ENCODE measurements around the gene FAM53B.

GRCh38 chr10:124681626-124682552 lies 62.3 kb downstream of the FAM53B start:
- TF ChIP-seq CTCF (IDR thresholded peaks at IDR 0.05; ENCODE audit: low read length) (no peak), EZH2 (optimal IDR thresholded peaks at IDR 0.05; ENCODE audit: low read depth, low read length) (no peak), EZH2phosphoT487 (IDR thresholded peaks at IDR 0.05; ENCODE audit: low read length) (no peak)

All from MM.1S (cell line).